HG03060 (cell line): Measurements from ENCODE around the gene DNAH17.

Experiments
- ATAC-seq: cut with Tn5 transposase; IDR thresholded peaks from one replicate; pipeline ENCODE4 v1.9.1; 2021; ENCODE audit warnings: low read depth, moderate number of reproducible peaks; ENCODE audit not compliant: unreplicated experiment

DNAH17 gene

DNA sequence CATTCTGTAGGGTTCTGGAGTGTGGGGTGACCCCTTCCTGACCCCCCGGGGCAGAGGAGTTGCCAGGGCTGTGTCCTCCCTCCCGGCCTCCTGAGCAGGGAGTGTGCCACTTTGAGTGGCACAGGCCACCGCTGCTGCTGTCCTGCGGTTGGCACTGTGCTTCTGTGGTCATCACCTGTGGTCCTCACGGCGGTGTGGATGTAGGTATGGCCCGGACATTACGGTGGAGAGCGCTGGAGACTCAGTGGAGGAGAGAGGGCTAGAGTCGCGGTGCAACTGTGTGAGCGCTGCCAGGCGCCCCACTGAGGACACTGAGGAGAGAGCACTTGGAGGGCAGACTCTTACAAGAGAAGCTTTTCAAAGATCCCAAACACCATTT lies 159.7 kb downstream of the DNAH17 start:
- no peak for ATAC-seq

DNA sequence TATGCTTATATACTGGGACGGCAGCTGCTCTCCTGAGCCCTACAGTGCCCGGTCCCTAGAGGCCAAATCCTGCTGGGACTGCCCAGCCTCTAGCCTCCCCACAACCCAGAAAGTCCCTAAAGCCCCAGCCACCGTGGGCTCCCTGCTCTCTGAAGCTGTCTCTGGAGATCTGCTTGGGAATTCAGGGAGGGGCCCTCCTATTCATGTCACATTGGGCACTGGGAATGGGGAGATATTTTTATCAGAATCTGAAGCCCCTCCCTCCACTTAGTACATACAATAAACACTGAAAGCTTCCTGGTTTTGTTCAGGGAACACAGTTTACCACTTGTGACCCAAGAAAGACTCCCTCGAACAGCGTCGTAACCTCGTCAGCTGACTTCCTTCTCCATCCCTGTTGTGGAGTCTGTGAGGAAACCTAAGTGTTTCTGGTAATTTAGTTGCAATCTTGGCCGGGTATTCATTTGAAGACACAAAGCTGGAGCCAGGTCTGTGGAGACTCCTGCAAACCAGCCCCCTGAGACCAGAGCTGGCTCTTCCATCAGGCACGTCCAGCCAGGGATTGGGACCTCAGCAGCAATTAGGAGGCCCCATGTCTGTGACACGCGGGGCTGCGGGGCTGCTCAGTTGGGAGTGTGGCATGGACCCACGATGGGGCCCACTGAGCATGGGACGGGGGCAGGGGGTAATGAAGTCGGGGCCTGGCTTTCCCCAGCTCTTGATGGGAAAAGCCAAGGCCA lies 160.2 kb downstream of the DNAH17 start:
- ATAC-seq, result no peak

DNA sequence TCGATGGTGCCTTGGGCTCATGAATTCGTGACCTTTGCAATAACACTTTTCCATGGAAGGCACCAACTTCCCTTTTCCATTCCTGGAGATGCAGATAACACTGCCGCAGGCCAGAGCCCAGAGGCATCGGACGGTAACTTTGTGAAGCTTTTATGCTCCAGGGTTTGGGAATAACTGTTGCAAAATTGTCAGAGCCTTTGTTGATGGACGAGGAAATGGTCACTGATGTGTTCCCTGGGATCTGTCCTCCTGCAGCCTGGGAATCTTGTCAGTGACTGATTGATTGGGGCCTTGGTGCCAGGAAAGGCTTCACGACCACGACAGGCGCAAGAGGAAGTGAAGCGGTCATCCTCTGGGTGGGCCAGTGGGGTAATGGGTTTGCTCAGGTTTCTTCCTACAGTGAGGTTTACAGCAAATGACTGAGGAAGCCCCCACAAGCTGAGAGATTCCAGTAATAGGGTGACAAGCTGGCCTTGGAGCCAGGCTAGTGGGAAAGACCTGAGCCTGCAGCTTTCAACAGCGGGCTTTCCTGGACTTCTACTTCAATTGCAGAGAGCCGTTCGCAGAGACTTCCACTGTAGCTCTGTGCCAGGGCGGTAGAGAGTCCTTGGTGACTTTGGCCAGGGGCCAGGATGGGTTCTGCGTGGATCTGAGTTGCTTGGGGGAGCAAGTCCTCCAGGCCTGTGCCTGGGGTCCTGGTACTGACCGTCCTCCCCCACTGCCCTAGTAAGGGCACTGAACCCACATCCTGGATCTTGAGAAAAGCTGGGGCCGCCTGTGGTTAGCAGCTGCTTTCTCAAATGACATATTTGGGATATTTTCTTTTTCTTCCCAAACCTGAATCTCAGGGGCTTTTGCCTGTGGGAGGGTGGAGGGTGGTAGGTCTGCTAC lies 161.1 kb downstream of the DNAH17 start:
- no peak for ATAC-seq

DNA sequence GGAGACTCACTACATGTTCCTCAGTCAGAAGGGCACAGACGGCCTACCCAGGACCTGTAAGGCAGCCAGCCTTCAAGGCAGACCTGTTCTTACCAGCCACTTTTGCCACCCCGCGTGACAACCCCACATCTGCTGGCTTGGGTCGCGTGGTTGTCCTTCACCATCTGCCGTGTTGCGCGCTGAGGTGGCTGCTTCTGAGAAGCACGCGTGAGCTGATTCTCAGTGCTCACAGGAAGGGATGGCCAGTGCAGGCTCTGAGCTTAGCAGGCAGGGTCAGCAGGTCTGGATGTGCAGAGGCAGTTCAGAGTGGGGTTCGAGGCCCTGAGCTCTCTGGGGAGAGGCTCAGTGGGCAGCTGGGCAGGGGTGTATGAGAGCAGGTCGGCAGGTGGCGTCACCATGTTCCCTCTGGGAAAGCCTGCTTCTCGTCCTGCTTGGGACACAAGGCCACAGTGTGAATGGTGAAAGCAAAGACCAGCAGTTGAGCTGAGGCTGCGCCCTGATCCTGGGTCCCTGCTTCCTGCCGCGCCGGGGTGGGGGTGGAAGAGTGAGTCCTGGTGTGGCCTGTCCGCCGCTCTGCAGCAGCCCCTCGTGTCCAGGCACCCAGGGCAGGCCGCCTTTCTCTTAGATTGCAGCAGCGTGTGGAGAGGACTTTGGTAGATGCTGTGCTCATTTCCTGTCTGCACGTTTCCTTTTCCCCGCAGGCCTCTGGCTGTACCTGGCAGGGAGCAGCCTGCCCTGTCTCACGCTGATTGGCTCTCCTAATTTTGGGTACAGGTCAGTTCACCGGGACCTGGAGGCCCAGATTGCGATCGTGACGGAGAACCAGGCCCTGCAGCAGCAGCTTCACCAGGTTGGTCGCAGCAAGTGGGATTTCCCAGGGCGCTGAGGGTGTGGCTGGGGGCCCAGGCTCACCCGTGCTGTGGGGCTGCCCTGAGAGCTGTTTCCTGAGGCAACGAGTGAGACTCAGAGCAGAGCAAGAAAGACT lies 162.7 kb downstream of the DNAH17 start:
- no peak for ATAC-seq

DNA sequence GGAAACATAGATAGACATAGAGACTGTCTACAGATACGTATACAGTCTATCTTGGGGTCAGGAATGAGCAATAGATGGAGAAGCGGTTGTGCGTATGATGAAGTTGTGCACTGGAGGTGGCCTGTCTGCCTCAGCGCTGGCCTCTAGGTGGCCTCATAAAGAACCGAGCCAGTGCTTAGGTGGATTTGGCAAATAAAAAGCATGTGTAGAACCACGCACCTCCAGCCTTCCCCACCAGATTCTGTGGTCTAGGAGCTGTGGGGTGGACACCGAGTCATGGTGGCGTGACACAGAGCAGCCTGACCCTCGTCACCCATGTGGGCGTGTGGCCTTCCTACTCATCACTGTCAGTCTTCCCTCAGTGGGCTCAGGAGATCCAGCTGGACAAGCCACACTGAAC lies 164.8 kb downstream of the DNAH17 start:
- no peak for ATAC-seq

DNA sequence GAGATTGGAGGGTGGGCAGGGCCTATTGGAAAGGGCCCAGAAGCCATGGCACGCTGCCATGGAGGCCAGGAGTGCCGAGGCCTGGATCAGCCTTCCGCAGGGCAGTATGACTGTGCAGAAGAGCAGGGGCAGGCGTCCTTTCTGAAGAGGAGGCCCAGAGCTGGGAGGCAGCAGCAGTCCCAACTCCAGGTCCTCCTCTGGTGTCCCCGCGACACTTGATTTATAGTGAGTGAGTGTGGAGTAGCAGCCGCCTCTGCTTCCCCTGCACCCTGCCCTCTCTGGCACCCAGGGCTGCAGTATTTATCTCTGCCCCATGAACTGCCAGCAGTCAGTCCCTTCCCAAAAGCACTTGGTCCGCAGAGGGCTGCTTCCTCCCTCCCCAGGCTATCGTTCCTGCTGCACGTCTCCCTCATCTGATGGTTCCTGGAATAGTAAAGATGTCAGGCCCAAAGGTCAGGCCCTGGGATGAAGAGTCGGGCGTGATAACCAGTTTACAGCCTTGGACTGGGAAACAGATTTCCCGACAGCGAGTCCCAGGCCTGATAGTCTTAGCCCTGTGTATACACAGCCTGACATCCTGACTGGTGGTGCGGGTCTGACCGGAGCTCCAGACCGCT lies 165.8 kb downstream of the DNAH17 start:
- ATAC-seq, result no peak

DNA sequence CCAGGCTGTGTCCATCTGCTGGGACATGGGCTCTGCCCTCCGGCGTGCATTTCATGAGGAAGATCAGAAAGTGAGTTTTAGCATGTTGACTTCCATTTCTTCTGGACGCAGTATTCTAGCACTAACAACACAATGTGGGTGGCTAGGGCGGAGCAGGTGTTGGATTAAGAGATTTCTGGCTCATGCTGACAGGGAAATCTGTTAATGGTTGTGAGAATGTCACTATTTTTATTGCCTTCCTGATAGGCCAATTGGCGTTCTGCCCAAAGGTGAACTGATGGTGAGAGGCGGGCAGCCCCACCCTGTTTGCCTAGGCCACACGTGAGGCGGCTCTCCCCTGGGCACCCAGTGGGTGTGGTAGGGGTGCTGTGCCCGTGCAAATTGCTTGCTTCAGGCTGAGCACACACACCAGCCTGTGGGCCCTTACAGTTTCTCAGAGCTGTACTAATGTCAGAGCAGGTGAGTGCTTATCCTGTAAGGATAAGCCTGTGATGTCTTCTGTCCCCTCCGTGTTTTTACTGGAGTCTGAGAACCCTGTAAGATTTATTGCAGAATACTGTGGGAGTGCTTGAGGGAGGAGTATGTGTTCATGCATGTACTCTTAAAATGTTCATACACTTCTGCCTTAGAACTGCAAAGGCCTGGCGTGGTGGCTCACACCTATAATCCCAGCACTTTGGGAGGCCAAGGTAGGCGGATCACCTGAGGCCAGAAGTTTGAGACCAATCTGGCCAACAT lies 167.8 kb downstream of the DNAH17 start:
- no peak for ATAC-seq

DNA sequence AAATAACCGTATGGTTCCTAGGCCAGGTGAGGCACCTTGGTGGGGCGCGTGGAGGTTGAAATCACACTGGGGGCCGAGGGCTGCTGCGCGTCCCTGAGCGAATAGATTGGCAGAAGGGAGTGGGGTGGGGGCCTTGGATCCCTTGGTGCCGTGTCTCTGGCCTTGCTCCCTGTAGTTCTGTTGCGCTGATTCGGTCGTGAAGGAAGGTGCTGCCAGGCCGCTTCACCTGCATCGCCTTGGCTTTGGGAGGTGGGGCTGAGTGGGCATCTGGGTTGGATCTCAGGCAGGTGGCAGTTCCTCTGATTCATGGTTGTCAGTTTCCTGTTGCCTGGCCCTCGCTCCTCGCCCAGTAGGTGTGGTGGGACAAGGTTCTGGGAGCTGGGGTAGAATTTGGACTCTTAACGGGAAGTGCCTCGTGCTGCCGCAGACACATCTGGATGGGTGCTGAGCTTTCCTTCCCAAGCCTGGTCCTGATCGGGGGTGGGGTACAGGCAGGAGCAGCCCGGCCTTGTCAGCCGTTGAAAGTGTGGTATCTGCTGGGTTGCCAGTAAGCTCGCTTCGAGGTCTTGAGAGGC lies 168.6 kb downstream of the DNAH17 start:
- no peak for ATAC-seq

DNA sequence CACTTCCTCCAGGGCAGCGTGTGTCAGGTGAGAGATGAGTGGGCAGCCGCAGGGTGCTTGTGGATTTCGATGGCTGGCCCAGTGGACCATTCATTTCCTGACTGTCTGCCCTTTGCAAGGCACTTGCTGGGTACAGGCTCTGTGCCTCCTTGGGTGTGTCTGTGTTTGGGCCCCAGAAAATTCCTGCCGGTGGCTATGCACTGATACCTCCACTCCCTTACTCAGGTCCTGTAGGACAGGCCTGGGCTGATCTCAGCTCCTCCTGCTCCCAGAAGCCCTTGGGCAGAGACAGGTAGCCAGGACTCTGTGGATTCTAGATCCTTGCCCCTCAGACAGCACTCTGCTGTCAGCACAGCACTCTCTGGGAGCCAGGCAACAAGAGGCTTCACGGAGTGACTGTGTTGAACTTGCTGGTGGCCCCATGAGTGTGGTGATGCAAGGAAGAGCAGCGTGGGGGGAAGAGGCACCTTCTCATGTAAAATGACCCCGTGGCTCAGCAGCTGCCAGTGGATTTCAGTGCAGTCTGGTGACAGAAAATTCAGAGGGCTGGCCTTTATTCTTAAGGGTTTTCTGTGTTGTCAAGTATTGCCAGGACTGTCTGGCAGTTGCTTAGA lies 169.7 kb downstream of the DNAH17 start:
- no peak for ATAC-seq

DNA sequence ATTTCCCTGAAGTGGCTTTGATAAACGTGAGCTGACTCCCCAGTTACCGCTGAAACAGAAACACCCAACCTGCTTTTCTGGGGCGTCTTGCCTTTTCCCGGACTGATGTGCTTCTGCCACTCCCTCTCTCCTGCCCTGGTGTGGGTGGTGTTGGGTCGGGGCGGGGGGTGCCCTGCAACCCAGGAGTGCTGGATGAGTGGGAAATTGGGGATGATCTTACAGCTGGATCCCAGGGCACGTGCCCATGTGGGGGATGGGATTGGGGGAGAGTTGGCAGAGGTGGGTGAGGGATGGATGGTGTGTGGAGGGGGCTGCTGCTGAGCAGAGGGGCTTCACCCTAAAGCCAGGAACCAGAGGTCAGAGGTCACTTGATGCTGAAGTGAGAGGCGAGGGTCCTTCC lies 170.3 kb downstream of the DNAH17 start:
- ATAC-seq, result no peak

DNA sequence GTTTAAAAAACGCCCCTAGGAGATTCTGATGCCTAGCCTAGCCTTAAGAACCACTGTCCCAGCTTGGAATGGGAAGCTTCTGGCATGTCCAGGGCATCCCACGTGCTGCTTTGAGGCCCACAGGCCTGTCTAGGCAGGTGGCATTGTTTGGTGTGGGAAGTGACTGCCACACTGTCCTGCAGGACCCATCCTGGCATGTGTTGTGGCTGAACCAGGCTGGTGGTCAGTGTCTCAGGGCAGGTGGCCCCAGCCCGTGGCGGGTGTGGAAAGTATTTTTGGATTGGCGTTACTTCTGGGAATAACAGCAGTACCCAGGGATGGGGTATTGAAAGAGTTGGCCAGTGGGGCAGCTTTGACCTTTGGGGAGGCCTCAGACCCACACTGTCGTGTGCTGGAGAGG lies 170.8 kb downstream of the DNAH17 start:
- ATAC-seq, result no peak

DNA sequence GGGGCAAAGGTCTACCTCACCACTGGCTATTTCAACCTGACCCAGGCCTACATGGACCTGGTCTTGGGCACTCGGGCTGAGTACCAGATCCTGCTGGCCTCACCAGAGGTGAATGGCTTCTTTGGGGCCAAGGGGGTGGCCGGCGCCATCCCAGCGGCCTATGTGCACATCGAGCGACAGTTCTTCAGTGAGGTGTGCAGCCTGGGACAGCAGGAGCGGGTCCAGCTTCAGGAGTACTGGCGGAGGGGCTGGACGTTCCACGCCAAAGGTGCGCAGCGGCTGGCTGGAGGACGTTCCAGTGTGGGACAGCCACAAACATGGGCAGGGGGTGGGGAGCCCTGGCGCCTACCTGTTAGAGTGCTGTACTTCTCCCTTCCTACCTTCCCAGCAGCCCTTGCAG lies 173.4 kb downstream of the DNAH17 start:
- no peak for ATAC-seq

DNA sequence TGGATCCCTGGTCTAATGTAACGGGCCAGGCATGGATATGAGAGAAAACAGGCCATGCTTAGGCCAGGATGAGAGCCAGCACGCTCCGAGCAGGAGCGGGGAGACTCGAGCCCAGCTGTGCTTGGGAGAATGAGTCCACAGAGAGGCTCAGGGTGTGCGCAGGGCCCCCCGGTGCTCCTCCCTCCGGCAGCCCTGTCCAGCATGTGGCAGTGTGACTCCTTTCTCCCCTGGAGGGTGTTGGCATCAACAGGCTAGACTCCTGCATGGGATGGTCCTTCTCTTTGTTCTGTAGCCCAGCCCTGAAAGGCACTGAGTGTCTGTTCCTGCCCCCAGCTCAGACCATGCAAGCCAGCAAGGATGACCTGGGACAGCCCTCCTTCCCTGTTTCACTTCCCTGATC lies 175.3 kb downstream of the DNAH17 start:
- no peak for ATAC-seq

DNA sequence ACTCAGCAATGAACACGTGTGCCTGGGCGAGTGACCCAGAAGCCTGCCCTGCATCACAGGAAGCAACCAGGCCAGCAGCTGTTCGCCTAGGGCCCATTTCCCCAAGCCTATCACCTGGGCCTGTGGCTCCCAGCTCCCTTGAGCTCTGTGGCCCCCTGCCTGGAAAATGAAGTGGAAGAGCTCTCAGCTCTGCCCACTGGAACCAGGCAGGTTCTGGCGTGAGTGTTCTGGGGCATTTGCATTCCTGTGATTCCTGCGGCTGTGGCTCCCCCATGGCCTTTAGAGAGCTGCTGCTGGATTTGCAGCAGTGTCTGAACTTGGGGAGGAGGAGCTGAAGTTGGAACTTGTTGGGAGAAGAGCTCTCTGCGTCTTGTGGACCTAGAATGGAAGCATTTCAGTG lies 175.9 kb downstream of the DNAH17 start:
- no peak for ATAC-seq

DNA sequence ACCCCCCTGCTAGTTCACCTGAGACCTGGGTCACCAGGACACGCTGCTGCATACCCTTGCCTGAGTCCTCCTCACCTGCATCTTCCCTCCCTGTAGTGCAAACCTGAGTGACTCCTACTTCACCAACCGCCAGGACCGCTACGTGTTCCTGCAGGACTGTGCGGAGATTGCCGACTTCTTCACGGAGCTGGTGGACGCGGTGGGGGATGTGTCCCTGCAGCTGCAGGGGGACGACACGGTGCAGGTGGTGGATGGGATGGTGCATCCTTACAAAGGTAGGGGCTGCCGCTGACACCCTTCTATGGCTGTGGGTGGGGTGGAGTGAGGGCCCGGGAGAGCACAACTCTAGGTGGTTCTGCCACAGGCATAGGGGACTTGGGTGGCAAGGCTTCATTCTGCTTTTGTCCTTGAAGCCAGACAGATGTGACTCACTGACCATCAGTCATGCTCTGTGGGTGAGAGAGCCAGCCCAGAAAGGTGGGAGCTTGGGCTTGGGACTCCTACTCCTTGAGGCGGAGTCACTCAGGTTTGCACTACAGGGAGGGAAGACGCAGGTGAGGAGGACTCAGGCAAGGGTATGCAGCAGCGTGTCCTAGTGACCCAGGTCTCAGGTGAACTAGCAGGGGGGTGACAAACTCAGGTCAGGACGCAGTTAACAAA lies 176.5 kb downstream of the DNAH17 start:
- ATAC-seq, result no peak

DNA sequence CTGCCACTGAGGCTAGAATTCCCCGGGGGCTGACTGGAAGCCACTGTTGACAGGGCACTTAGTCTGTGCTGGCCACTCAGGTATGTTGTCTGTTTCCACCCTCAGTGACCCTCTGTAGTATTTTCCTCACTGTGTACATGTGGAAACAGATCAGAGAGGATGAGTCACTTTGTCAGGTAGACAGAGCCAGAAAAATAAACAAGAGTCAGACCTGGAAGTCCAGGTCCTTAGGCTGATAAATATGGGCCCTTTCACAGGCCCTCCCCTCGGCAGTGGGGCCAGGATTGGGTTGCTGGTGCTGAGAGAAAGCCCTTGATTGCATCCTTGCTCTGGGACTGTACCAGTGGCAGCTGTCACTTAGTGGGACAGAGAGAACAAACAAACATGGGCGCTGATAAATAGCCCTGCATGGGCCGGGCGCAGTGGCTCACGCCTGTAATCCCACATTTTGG lies 177.5 kb downstream of the DNAH17 start:
- no peak for ATAC-seq

DNA sequence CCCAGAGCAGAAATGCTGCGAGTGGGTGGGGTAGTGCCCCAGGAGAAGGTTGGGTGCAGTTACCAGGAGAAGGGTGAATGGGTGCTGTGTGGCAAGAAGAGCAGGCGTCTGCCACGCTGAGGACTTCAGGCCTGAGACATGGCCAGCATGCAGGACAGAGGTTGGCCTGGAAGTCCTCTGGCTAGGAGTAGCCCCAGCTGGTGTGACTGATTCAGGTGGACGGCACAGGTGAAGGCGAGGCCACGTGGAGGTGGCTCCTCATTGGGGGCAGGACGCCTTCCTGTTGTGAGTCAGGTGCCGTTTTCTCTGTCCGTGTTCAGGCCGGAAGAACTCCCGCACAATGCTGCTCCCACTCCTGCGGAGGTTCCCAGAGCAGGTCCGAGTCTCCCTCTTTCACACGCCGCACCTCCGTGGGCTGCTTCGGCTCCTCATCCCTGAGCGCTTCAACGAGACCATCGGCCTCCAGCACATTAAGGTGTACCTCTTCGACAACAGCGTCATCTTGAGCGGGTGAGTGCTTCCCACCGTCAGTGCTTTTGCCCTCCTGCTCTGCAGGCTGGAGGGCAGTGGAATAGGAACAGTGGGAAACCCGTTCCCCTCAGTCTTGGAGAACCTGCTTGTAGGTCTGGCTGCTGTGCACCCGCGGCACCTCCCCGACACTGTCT lies 178.0 kb downstream of the DNAH17 start:
- no peak for ATAC-seq

DNA sequence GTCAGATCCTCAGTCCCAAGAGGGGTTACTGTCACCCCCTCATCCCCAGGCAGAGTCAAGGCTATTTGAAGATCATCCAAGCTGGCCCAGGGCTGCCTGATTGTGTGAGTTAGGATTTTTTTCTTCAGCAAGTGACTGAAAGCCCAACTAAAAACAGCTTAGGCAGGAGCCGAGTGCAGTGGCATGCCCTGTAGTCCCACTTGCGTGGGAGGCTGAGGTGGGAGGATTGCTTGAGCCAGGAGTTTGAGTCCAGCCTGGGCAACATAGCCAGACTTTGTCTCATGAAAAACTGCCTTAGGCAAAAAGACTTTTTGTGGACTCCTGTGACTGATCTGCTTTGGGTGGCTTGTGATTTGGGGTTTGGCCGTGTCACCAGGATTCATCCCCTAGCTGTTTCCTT lies 178.8 kb downstream of the DNAH17 start:
- no peak for ATAC-seq
